Liver (tissue), 9 donors: Measurements from ENCODE around the gene BLOC1S1. TPM values are rescaled to one million over a fixed set of nuclear protein-coding genes. Genes with fewer than 3 reads are reported as not detected.

ENCODE experiments used
- DNase-seq: peaks from one replicate; pipeline ENCODE4 v3.0.0-alpha.2; 2017; ENCODE audit warnings: low spot score
- H3K27ac ChIP-seq, 2 donors: one replicate each; pipeline ENCODE4 v1.7.0; 2013; ENCODE audit warnings: inconsistent platforms in 2 of 2, low read length in 2 of 2, control low read depth in 1 of 2, low read depth in 1 of 2, mild to moderate bottlenecking in 1 of 2
- H3K27me3 ChIP-seq, 4 donors: one replicate each; pipeline versions ENCODE4 v1.6.1 to v1.7.0; 2013; ENCODE audit warnings: low read length in 3 of 4, inconsistent platforms in 1 of 4, mild to moderate bottlenecking in 1 of 4, moderate library complexity in 1 of 4; ENCODE audit not compliant: control insufficient read depth in 4 of 4, insufficient read depth in 4 of 4
- H3K36me3 ChIP-seq, 4 donors: one replicate each; pipeline versions ENCODE4 v1.6.1 to v1.7.0; 2013; ENCODE audit warnings: low read length in 3 of 4, mild to moderate bottlenecking in 3 of 4, low read depth in 1 of 4, moderate library complexity in 1 of 4; ENCODE audit not compliant: control insufficient read depth in 4 of 4, insufficient read depth in 3 of 4
- H3K4me1 ChIP-seq, 4 donors: one replicate each; pipeline versions ENCODE4 v1.6.1 to v1.7.0; 2013; ENCODE audit warnings: low read length in 3 of 4, mild to moderate bottlenecking in 3 of 4, moderate library complexity in 1 of 4; ENCODE audit not compliant: control insufficient read depth in 4 of 4, insufficient read depth in 4 of 4
- H3K4me3 ChIP-seq, 3 donors: one replicate each; pipeline versions ENCODE4 v1.6.1 to v1.7.0; 2013; ENCODE audit warnings: low read length in 3 of 3, control low read depth in 1 of 3, low read depth in 1 of 3, mild to moderate bottlenecking in 1 of 3
- H3K9ac ChIP-seq, 2 donors: one replicate each; pipeline ENCODE4 v1.7.0; 2013; ENCODE audit warnings: low read length in 2 of 2, mild to moderate bottlenecking in 2 of 2, moderate library complexity in 2 of 2, control low read depth in 1 of 2, low read depth in 1 of 2
- H3K9me3 ChIP-seq, 4 donors: one replicate each; pipeline versions ENCODE4 v1.6.1 to v1.7.0; 2013; ENCODE audit warnings: low read length in 3 of 4; ENCODE audit not compliant: control insufficient read depth in 4 of 4
- EGR1 ChIP-seq, 2 donors: IDR thresholded peaks; 2 replicates each; pipeline ENCODE4 v1.6.1; 2016 to 2018; ENCODE audit warnings: antibody characterized with exemption in 2 of 2, low read depth in 2 of 2
- GABPA ChIP-seq, 2 donors: IDR thresholded peaks in 1 of 2; conservative IDR thresholded peaks in 1 of 2; 2 replicates each; pipeline ENCODE4 v1.6.1; 2016; ENCODE audit warnings: antibody characterized with exemption in 2 of 2, mild to moderate bottlenecking in 1 of 2, moderate library complexity in 1 of 2
- HNF4A ChIP-seq, 2 donors: conservative IDR thresholded peaks; 2 replicates each; pipeline ENCODE4 v1.6.1; 2016; ENCODE audit warnings: antibody characterized with exemption in 2 of 2, mild to moderate bottlenecking in 2 of 2
- HNF4G ChIP-seq: IDR thresholded peaks from 2 replicates; pipeline ENCODE4 v1.6.1; 2016; ENCODE audit warnings: antibody characterized with exemption
- JUND ChIP-seq, 2 donors: IDR thresholded peaks; 2 replicates each; pipeline ENCODE4 v1.6.1; 2016; ENCODE audit warnings: antibody characterized with exemption in 2 of 2
- NR2F2 ChIP-seq: IDR thresholded peaks from 2 replicates; pipeline ENCODE4 v1.6.1; 2016; ENCODE audit warnings: antibody characterized with exemption
- RAD21 ChIP-seq, 2 donors: IDR thresholded peaks; 2 replicates each; pipeline ENCODE4 v1.6.1; 2016; ENCODE audit warnings: antibody characterized with exemption in 2 of 2, mild to moderate bottlenecking in 2 of 2
- RXRA ChIP-seq, 2 donors: IDR thresholded peaks; 2 replicates each; pipeline ENCODE4 v1.6.1; 2017 to 2018; ENCODE audit warnings: antibody characterized with exemption in 2 of 2, mild to moderate bottlenecking in 1 of 2
- SP1 ChIP-seq: IDR thresholded peaks from 2 replicates; pipeline ENCODE4 v1.6.1; 2018; ENCODE audit warnings: antibody characterized with exemption, mild to moderate bottlenecking
- TAF1 ChIP-seq: conservative IDR thresholded peaks from 2 replicates; pipeline ENCODE4 v1.6.1; 2016; ENCODE audit warnings: antibody characterized with exemption, mild to moderate bottlenecking
- YY1 ChIP-seq: IDR thresholded peaks from 2 replicates; pipeline ENCODE4 v1.6.1; 2016; ENCODE audit warnings: antibody characterized with exemption, mild to moderate bottlenecking
- WGBS: extraction: QIAGEN DNeasy Blood & Tissue Kit; methylation state at CpG from one replicate; pipeline ENCODE4 v1.1.7; 2013; 5-methylcytosine and 5-hydroxymethylcytosine counted together
- polyA plus RNA-seq, 2 donors: library from polyadenylated mRNA; stranded (reverse) in 1 of 2; unstranded in 1 of 2; fragments of 200-250 nt in 1 of 2; fragments of >200 nt in 1 of 2; fragmentation: Nextera tagmentation in 1 of 2; extraction: Ambion mirVana in 1 of 2; gene quantifications; one replicate each; pipeline versions ENCODE4 v1.2.1 to v1.2.3, GENCODE V29; 2013 to 2015
- total RNA-seq, 2 donors: library from RNA; depleted of rRNA; stranded (reverse); fragments of >200 nt; gene quantifications; one replicate each; pipeline ENCODE4 v1.2.3, GENCODE V29; 2014
- TF ChIP-seq, protein P1 (sequence below): IDR thresholded peaks from 2 replicates; pipeline ENCODE4 v1.6.1; 2016; ENCODE audit warnings: antibody characterized with exemption, mild to moderate bottlenecking
- TF ChIP-seq, protein P2 (sequence below): IDR thresholded peaks from 2 replicates; pipeline ENCODE4 v1.6.1; 2016; ENCODE audit warnings: antibody characterized with exemption
- TF ChIP-seq, protein P3 (sequence below): IDR thresholded peaks from 2 replicates; pipeline ENCODE4 v1.6.1; 2016; ENCODE audit warnings: antibody characterized with exemption
- TF ChIP-seq, protein P4 (sequence below): IDR thresholded peaks from 2 replicates; pipeline ENCODE4 v1.6.1; 2016; ENCODE audit warnings: antibody characterized with exemption
- TF ChIP-seq, protein P5 (sequence below): fragments of 150-350 bp; IDR thresholded peaks from 2 replicates; pipeline ENCODE4 v1.5.1; 2017; ENCODE audit warnings: improper control_type of control experiment, low read depth, low read length; ENCODE audit not compliant: missing input control
- donor health status: healthy.
- donor health status: healthy.
- donor health status: healthy.
- donor health status: healthy.
- donor health status: healthy.

BLOC1S1 gene
- total and polyA plus RNA-seq, 4 donors: 43.7 to 150 (median 115) TPM

DNA sequence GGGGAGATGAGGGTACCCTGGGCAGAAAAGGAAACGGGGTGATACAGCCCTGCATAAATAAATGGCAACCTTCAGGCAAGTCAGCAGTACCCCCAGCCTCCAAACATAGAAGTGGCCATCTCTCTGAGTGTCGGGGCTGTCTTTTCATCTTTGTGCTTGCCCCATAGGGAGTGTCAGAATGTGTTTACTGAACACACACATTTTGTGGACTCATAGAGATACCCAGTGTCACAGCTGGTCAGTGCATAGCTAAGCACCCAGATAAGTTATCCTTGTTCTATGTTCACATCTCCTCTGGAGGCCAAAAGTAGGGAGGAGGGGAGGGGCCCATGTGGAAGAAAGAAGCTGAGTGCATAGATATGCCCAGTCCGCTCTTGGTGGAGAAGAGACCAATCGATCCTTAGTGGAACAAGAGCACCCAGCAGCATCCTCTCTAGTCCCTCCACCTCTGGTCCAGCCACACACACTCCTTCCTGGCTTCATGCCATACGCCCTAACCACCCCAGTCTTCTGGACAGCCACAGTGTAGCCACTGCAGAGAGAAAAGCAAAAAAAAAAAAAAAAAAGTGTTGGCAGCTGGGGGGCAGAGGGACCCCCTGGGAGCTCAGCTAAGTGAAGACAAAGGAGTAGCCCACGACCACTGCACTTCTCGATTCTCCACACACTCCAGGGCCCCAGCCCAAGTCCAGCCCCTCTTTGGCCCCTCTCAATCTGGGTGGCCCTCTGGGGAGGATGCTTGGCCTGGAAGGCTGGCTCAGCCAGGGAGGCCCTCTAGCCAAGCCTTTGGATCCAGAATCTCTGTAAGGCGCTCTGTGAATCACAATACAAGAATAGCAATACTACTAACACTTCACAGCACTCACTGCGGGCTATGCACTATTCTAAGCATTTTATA is 10.8 kb upstream of the BLOC1S1 start (continued):
- TF ChIP-seq, protein P1, sequence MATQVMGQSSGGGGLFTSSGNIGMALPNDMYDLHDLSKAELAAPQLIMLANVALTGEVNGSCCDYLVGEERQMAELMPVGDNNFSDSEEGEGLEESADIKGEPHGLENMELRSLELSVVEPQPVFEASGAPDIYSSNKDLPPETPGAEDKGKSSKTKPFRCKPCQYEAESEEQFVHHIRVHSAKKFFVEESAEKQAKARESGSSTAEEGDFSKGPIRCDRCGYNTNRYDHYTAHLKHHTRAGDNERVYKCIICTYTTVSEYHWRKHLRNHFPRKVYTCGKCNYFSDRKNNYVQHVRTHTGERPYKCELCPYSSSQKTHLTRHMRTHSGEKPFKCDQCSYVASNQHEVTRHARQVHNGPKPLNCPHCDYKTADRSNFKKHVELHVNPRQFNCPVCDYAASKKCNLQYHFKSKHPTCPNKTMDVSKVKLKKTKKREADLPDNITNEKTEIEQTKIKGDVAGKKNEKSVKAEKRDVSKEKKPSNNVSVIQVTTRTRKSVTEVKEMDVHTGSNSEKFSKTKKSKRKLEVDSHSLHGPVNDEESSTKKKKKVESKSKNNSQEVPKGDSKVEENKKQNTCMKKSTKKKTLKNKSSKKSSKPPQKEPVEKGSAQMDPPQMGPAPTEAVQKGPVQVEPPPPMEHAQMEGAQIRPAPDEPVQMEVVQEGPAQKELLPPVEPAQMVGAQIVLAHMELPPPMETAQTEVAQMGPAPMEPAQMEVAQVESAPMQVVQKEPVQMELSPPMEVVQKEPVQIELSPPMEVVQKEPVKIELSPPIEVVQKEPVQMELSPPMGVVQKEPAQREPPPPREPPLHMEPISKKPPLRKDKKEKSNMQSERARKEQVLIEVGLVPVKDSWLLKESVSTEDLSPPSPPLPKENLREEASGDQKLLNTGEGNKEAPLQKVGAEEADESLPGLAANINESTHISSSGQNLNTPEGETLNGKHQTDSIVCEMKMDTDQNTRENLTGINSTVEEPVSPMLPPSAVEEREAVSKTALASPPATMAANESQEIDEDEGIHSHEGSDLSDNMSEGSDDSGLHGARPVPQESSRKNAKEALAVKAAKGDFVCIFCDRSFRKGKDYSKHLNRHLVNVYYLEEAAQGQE: no peak
- no peak for TF ChIP-seq NR2F2

DNA sequence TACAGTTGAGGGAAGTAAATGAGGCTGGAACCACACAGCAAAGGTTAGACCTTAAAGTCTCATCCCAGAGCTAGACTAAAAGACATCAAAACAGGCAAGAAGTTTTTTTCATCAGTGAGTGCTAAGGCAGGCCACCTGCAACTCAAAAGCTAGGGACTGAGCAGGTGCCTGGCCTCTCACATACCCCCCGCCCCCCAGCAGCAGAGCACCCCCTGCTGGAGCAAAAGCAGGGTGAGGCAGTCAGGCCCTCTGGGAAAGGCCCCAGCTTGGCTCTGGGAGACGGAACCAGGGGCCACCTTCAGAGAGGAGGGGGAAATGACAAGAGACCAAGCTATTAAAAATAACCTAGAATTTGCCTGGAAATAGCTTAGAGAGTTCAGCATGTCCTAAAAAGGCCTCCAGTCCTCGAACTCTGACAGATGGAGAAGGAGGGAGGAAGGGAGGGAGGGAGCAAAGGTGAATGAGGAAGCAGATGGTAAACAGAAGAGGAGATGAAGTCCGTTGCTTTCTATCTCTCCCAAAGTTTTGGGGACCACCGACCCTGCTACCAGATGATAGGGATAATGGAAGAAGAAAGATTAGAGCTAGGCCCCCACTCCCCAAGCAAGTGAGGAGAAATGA is 10.0 kb upstream of the BLOC1S1 start:
- Histone ChIP-seq H3K4me3 (no peak overlapping the region), H3K9ac (no peak overlapping the region), H3K27me3 (no peaks in the 10 kb centered on the region), H3K27ac (no peak overlapping the region), H3K4me1 (peaks cover 0 to 9% (median 3%) of the 10 kb centered on the region in 4 donors), H3K9me3 (no peaks in the 10 kb centered on the region), H3K36me3 (no peaks in the 10 kb centered on the region)
- TF ChIP-seq RXRA (IDR thresholded peaks at IDR 0.05) (no peak), YY1 (no peak), HNF4G (no peak), RAD21 (IDR thresholded peaks at IDR 0.05) (peak in 1 of 2 donors; percentile 52), TAF1 (no peak), JUND (IDR thresholded peaks at IDR 0.05) (no peak), SP1 (no peak), HNF4A (conservative IDR thresholded peaks at IDR 0.05) (no peak), GABPA (IDR thresholded peaks at IDR 0.05 in 1 of 2, conservative IDR thresholded peaks at IDR 0.05 in 1 of 2) (no peak), EGR1 (IDR thresholded peaks at IDR 0.05; ENCODE audit: low read depth in 2 of 2) (no peak), NR2F2 (no peak)
- TF ChIP-seq, protein P2, sequence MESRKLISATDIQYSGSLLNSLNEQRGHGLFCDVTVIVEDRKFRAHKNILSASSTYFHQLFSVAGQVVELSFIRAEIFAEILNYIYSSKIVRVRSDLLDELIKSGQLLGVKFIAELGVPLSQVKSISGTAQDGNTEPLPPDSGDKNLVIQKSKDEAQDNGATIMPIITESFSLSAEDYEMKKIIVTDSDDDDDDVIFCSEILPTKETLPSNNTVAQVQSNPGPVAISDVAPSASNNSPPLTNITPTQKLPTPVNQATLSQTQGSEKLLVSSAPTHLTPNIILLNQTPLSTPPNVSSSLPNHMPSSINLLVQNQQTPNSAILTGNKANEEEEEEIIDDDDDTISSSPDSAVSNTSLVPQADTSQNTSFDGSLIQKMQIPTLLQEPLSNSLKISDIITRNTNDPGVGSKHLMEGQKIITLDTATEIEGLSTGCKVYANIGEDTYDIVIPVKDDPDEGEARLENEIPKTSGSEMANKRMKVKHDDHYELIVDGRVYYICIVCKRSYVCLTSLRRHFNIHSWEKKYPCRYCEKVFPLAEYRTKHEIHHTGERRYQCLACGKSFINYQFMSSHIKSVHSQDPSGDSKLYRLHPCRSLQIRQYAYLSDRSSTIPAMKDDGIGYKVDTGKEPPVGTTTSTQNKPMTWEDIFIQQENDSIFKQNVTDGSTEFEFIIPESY: no peak
- TF ChIP-seq, protein P3, sequence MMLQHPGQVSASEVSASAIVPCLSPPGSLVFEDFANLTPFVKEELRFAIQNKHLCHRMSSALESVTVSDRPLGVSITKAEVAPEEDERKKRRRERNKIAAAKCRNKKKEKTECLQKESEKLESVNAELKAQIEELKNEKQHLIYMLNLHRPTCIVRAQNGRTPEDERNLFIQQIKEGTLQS: no peak
- TF ChIP-seq, protein P4, sequence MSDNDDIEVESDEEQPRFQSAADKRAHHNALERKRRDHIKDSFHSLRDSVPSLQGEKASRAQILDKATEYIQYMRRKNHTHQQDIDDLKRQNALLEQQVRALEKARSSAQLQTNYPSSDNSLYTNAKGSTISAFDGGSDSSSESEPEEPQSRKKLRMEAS: no peak
- TF ChIP-seq, protein P5, sequence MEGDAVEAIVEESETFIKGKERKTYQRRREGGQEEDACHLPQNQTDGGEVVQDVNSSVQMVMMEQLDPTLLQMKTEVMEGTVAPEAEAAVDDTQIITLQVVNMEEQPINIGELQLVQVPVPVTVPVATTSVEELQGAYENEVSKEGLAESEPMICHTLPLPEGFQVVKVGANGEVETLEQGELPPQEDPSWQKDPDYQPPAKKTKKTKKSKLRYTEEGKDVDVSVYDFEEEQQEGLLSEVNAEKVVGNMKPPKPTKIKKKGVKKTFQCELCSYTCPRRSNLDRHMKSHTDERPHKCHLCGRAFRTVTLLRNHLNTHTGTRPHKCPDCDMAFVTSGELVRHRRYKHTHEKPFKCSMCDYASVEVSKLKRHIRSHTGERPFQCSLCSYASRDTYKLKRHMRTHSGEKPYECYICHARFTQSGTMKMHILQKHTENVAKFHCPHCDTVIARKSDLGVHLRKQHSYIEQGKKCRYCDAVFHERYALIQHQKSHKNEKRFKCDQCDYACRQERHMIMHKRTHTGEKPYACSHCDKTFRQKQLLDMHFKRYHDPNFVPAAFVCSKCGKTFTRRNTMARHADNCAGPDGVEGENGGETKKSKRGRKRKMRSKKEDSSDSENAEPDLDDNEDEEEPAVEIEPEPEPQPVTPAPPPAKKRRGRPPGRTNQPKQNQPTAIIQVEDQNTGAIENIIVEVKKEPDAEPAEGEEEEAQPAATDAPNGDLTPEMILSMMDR: peak; percentile 17
- TF ChIP-seq, protein P1: no peak
- WGBS: 42% methylated on average over 5 of the region's 5 CpGs
- DNase-seq: no peak
